ENCODE measurements around the gene UBXN7. TPM values are rescaled to one million over a fixed set of nuclear protein-coding genes. Genes with fewer than 3 reads are reported as not detected.

The UBXN7 gene, protein sequence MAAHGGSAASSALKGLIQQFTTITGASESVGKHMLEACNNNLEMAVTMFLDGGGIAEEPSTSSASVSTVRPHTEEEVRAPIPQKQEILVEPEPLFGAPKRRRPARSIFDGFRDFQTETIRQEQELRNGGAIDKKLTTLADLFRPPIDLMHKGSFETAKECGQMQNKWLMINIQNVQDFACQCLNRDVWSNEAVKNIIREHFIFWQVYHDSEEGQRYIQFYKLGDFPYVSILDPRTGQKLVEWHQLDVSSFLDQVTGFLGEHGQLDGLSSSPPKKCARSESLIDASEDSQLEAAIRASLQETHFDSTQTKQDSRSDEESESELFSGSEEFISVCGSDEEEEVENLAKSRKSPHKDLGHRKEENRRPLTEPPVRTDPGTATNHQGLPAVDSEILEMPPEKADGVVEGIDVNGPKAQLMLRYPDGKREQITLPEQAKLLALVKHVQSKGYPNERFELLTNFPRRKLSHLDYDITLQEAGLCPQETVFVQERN
- total RNA-seq (2021) (99.6 to 110 TPM (median 109 TPM) in 3 replicates), Bru-seq, nascent RNA (percentile 85 among the genes with signal in this experiment)
- long read RNA-seq, experiment 1, full-length matches to known transcripts: 20 of 38 reads
- long read RNA-seq, experiment 1, partial matches to known transcripts: 1 of 38 reads
- long read RNA-seq, experiment 1, other reads (novel, unspliced or antisense): 17 of 38 reads
- long read RNA-seq, experiment 2, full-length matches to known transcripts: 2 of 51 reads
- long read RNA-seq, experiment 2, partial matches to known transcripts: 1 of 51 reads
- long read RNA-seq, experiment 2, other reads (novel, unspliced or antisense): 48 of 51 reads
- long read RNA-seq, experiment 3, full-length matches to known transcripts: 11 of 17 reads
- long read RNA-seq, experiment 3, partial matches to known transcripts: 1 of 17 reads
- long read RNA-seq, experiment 3, other reads (novel, unspliced or antisense): 5 of 17 reads

DNA sequence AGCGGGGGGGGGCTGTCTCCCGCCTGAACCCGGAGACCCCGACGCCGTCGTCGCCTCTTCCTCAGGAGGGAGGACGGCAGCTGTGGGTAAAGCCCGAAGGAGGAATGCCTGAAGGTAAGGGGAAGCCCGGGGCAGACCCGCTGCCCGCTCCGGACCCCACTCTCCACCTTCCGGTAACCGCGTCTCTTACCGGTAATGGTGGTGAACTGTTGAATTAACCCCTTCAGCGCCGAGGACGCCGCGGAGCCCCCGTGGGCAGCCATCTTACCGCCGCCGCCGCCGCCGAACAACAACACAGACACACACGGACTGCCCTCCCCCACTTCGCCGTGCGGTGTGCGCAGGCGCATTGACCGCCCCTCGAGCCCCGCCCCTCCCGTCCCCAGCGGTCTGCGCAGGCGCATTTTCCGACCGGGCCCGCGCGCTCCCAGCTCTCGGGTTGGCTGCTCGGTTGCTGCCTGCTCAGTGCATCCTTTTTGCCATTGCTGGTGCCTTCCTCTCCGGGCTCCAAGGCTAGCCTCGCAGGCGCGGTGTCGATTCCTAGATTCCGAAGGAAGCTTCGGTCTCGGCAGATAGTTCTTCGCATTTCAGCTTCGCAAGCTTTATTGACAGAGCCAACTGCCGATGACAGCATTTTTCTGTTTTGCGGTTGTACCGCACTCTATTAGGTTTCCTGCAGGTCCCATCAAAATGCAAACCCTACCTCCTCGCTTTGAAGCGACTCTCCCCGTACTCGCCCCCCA lies at the start of gene UBXN7:
Gene UBXN7, minus strand, starts transcription at position 291 of the 743 bp plus-strand sequence. Its CDS starts 28 bp downstream, at position 263.
- H3K4me3 Mint-ChIP-seq: peak within 1 kb of the TSS; percentile 85
- H3K27ac Mint-ChIP-seq: peak within 1 kb of the TSS; percentile 91
- peaks cover 14% of the 10 kb centered on the region for H3K4me1 Mint-ChIP-seq
- H3K9me3 Mint-ChIP-seq: no peaks in the 10 kb centered on the region
- H3K36me3 Mint-ChIP-seq: peaks cover 4% of the 10 kb centered on the region
- ChIA-PET CTCF (interaction anchor here (0.6 to 1.4 kb wide), 4 partner anchors 15 to 1842 kb away, joined by 3 to 4 read pairs (median 3); no protein-coding TSS in a partner anchor), POLR2A (interaction anchor here (0.6 to 1.5 kb wide), 9 partner anchors 11 to 997 kb away, joined by 3 to 6 read pairs (median 4); partner anchors contain the start of genes DYNLT2B and PCYT1A)
- ATAC-seq (peak; percentile 95), DNase-seq (ENCODE audit: low spot score) (peak; percentile 97)
- no peaks in the 10 kb centered on the region for H3K27me3 Mint-ChIP-seq (ENCODE audit: low read depth)
- 0 out of 2 replicates have a peak, but pooled peaks have one; percentile 13 for TF ChIP-seq TEAD1 (CRISPR knock-in tag; IDR thresholded peaks at IDR 0.05)
- TF ChIP-seq MYBL2 (CRISPR knock-in tag; IDR thresholded peaks at IDR 0.05): 0 out of 2 replicates have a peak, but pooled peaks have one; percentile 67
- TF ChIP-seq, protein P1, sequence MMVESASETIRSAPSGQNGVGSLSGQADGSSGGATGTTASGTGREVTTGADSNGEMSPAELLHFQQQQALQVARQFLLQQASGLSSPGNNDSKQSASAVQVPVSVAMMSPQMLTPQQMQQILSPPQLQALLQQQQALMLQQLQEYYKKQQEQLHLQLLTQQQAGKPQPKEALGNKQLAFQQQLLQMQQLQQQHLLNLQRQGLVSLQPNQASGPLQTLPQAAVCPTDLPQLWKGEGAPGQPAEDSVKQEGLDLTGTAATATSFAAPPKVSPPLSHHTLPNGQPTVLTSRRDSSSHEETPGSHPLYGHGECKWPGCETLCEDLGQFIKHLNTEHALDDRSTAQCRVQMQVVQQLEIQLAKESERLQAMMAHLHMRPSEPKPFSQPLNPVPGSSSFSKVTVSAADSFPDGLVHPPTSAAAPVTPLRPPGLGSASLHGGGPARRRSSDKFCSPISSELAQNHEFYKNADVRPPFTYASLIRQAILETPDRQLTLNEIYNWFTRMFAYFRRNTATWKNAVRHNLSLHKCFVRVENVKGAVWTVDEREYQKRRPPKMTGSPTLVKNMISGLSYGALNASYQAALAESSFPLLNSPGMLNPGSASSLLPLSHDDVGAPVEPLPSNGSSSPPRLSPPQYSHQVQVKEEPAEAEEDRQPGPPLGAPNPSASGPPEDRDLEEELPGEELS (CRISPR knock-in tag; IDR thresholded peaks at IDR 0.05): no peak
- TF ChIP-seq SP1 (CRISPR knock-in tag; conservative IDR thresholded peaks at IDR 0.05): peak; percentile 82
- peak; percentile 50 for TF ChIP-seq GABPB1 (CRISPR knock-in tag; IDR thresholded peaks at IDR 0.05)
- no peak for TF ChIP-seq FOXJ3 (CRISPR knock-in tag; IDR thresholded peaks at IDR 0.05; ENCODE audit: borderline replicate concordance)
- TF ChIP-seq ZNF232 (CRISPR knock-in tag; IDR thresholded peaks at IDR 0.05): no peak
- TF ChIP-seq, protein P2, sequence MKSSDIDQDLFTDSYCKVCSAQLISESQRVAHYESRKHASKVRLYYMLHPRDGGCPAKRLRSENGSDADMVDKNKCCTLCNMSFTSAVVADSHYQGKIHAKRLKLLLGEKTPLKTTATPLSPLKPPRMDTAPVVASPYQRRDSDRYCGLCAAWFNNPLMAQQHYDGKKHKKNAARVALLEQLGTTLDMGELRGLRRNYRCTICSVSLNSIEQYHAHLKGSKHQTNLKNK (CRISPR knock-in tag; IDR thresholded peaks at IDR 0.05): no peak
- TF ChIP-seq PRRX2 (CRISPR knock-in tag; IDR thresholded peaks at IDR 0.05): no peak
- no peak for TF ChIP-seq GTF2I (CRISPR knock-in tag; conservative IDR thresholded peaks at IDR 0.05)
- TF ChIP-seq ATF1 (CRISPR knock-in tag; IDR thresholded peaks at IDR 0.05): no peak
- TF ChIP-seq HMGA2 (CRISPR knock-in tag; IDR thresholded peaks at IDR 0.05): no peak
- TF ChIP-seq, protein P3, sequence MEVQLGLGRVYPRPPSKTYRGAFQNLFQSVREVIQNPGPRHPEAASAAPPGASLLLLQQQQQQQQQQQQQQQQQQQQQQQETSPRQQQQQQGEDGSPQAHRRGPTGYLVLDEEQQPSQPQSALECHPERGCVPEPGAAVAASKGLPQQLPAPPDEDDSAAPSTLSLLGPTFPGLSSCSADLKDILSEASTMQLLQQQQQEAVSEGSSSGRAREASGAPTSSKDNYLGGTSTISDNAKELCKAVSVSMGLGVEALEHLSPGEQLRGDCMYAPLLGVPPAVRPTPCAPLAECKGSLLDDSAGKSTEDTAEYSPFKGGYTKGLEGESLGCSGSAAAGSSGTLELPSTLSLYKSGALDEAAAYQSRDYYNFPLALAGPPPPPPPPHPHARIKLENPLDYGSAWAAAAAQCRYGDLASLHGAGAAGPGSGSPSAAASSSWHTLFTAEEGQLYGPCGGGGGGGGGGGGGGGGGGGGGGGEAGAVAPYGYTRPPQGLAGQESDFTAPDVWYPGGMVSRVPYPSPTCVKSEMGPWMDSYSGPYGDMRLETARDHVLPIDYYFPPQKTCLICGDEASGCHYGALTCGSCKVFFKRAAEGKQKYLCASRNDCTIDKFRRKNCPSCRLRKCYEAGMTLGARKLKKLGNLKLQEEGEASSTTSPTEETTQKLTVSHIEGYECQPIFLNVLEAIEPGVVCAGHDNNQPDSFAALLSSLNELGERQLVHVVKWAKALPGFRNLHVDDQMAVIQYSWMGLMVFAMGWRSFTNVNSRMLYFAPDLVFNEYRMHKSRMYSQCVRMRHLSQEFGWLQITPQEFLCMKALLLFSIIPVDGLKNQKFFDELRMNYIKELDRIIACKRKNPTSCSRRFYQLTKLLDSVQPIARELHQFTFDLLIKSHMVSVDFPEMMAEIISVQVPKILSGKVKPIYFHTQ (CRISPR knock-in tag; IDR thresholded peaks at IDR 0.05): no peak
- TF ChIP-seq ZNF396 (CRISPR knock-in tag; IDR thresholded peaks at IDR 0.05; ENCODE audit: borderline replicate concordance): no peak
- no peak for TF ChIP-seq RORB (CRISPR knock-in tag; IDR thresholded peaks at IDR 0.05)
- TF ChIP-seq, protein P4, sequence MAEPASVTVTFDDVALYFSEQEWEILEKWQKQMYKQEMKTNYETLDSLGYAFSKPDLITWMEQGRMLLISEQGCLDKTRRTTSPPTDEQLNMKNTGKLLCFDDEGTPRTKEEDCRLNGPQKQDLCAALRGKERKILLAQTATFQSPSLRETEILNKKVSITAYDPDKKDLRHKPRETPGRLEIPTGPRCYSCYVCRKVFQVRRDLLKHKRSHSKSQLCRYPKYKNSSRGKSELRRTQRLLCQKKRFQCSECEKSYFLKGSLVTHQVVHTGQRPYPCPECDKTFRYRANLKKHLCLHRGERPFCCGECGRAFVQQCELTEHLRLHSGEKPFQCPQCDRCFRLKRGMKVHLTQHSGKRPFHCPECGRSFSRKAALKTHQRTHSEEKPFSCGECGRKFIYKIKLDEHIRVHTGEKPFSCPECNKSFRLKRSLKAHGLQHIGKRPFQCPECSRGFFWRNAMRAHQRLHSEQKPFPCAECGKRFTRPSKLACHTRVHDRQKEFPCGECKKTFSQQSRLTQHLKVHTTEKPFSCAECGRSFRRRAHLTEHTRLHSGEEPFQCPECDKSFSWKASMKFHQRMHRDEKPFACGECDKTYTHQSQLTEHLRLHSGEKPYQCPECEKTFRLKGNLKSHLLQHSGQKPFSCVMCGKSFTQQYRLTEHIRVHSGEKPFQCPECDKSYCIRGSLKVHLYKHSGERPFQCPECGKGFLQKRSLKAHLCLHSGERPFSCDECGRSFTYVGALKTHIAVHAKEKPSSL (CRISPR knock-in tag; conservative IDR thresholded peaks at IDR 0.05): no peak
- peak; percentile 89; the same call in 1 of the 2 replicates for TF ChIP-seq FOXP1 (CRISPR knock-in tag; IDR thresholded peaks at IDR 0.05; ENCODE audit: borderline replicate concordance)
- no peak for TF ChIP-seq IRF2 (CRISPR knock-in tag; IDR thresholded peaks at IDR 0.05; ENCODE audit: borderline replicate concordance, low read depth)
- no peak for TF ChIP-seq ZNF219 (CRISPR knock-in tag; IDR thresholded peaks at IDR 0.05; ENCODE audit: borderline replicate concordance)
- no peak for TF ChIP-seq GRHL2 (CRISPR knock-in tag; IDR thresholded peaks at IDR 0.05; ENCODE audit: insufficient replicate concordance, severe bottlenecking)
- no peak for TF ChIP-seq TP53 (CRISPR knock-in tag; IDR thresholded peaks at IDR 0.05)
- TF ChIP-seq ELF4 (CRISPR knock-in tag; IDR thresholded peaks at IDR 0.05; ENCODE audit: low read depth): 0 out of 2 replicates have a peak, but pooled peaks have one; percentile 13
- no peak for TF ChIP-seq ZNF671 (CRISPR knock-in tag; IDR thresholded peaks at IDR 0.05)
